ENCODE data around the gene ALG13. TPM values are rescaled to one million over a fixed set of nuclear protein-coding genes. Genes with fewer than 3 reads are reported as not detected.

ALG13 gene
- total RNA-seq, 3 donors from 2014 or later, result 44.3 to 110 (median 69.5) TPM

GRCh38 chrX:111646515-111646914, 34.5 kb upstream of the ALG13 start:
- no peak for DNase-seq (ENCODE audit: low spot score in 2 of 2)

GRCh38 chrX:111648802-111649201, 32.2 kb upstream of the ALG13 start:
- Histone ChIP-seq H3K27me3 (peaks cover 0 to 25% of the 10 kb centered on the region in 2 donors), H3K4me1 (no peaks in the 10 kb centered on the region), H3K36me3 (no peaks in the 10 kb centered on the region), H3K4me3 (no peak overlapping the region), H3K27ac (no peak overlapping the region), H3K9me3 (peaks cover 0 to 11% of the 10 kb centered on the region in 2 donors)
- TF ChIP-seq POLR2AphosphoS5 (IDR thresholded peaks at IDR 0.05) (no peak), POLR2A (IDR thresholded peaks at IDR 0.05) (no peak)
- TF ChIP-seq, protein P1, sequence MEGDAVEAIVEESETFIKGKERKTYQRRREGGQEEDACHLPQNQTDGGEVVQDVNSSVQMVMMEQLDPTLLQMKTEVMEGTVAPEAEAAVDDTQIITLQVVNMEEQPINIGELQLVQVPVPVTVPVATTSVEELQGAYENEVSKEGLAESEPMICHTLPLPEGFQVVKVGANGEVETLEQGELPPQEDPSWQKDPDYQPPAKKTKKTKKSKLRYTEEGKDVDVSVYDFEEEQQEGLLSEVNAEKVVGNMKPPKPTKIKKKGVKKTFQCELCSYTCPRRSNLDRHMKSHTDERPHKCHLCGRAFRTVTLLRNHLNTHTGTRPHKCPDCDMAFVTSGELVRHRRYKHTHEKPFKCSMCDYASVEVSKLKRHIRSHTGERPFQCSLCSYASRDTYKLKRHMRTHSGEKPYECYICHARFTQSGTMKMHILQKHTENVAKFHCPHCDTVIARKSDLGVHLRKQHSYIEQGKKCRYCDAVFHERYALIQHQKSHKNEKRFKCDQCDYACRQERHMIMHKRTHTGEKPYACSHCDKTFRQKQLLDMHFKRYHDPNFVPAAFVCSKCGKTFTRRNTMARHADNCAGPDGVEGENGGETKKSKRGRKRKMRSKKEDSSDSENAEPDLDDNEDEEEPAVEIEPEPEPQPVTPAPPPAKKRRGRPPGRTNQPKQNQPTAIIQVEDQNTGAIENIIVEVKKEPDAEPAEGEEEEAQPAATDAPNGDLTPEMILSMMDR (IDR thresholded peaks at IDR 0.05), result no peak
- DNase-seq (ENCODE audit: low spot score in 2 of 2), result no peak
- intact Hi-C loops (cut with DNase I; ENCODE audit: low total_unique reads), result no loop called here

More at GRCh38 chrX:111646515-111646914, 34.5 kb upstream of the ALG13 start:
- Histone ChIP-seq H3K4me1 (no peaks in the 10 kb centered on the region), H3K36me3 (no peaks in the 10 kb centered on the region), H3K27me3 (peaks cover 0 to 26% of the 10 kb centered on the region in 2 donors), H3K4me3 (no peak overlapping the region), H3K9me3 (peaks cover 0 to 11% of the 10 kb centered on the region in 2 donors), H3K27ac (no peak overlapping the region)
- TF ChIP-seq POLR2A (IDR thresholded peaks at IDR 0.05), result no peak
- no peak for TF ChIP-seq POLR2AphosphoS5 (IDR thresholded peaks at IDR 0.05)
- TF ChIP-seq, protein P1 (IDR thresholded peaks at IDR 0.05), result no peak
- intact Hi-C loops (cut with DNase I; ENCODE audit: low total_unique reads), result no loop called here

- Histone ChIP-seq H3K36me3 (no peaks in the 10 kb centered on the region), H3K4me3 (no peak overlapping the region), H3K27me3 (peaks cover 0 to 25% of the 10 kb centered on the region in 2 donors), H3K4me1 (no peaks in the 10 kb centered on the region), H3K9me3 (peaks cover 0 to 11% of the 10 kb centered on the region in 2 donors), H3K27ac (no peak overlapping the region)
- DNase-seq (ENCODE audit: low spot score in 2 of 2), result no peak
- intact Hi-C loops (cut with DNase I; ENCODE audit: low total_unique reads), result no loop called here
- TF ChIP-seq, protein P1 (IDR thresholded peaks at IDR 0.05), result no peak
- TF ChIP-seq POLR2AphosphoS5 (IDR thresholded peaks at IDR 0.05), result no peak
- no peak for TF ChIP-seq POLR2A (IDR thresholded peaks at IDR 0.05)
Observed at GRCh38 chrX:111649638-111650037, 31.3 kb upstream of the ALG13 start.

- no peaks in the 10 kb centered on the region for H3K4me1 ChIP-seq
- TF ChIP-seq, protein P1 (IDR thresholded peaks at IDR 0.05), result no peak
- no peak for TF ChIP-seq POLR2AphosphoS5 (IDR thresholded peaks at IDR 0.05)
- no peak for TF ChIP-seq POLR2A (IDR thresholded peaks at IDR 0.05)
- intact Hi-C loops (cut with DNase I; ENCODE audit: low total_unique reads), result no loop called here
- peaks cover 0 to 25% of the 10 kb centered on the region in 2 donors for H3K27me3 ChIP-seq
- no peaks in the 10 kb centered on the region for H3K36me3 ChIP-seq
- H3K9me3 ChIP-seq, result peaks cover 0 to 11% of the 10 kb centered on the region in 2 donors
- no peak for DNase-seq (ENCODE audit: low spot score in 2 of 2)
- H3K27ac ChIP-seq, result no peak overlapping the region
- H3K4me3 ChIP-seq, result no peak overlapping the region
Observed at GRCh38 chrX:111650845-111651244, 30.1 kb upstream of the ALG13 start.

- H3K4me3 ChIP-seq, result no peak overlapping the region
- peaks cover 0 to 6% of the 10 kb centered on the region in 2 donors for H3K9me3 ChIP-seq
- no peaks in the 10 kb centered on the region for H3K36me3 ChIP-seq
- H3K4me1 ChIP-seq, result no peaks in the 10 kb centered on the region
- TF ChIP-seq POLR2A (IDR thresholded peaks at IDR 0.05), result no peak
- no peak for TF ChIP-seq POLR2AphosphoS5 (IDR thresholded peaks at IDR 0.05)
- TF ChIP-seq, protein P1 (IDR thresholded peaks at IDR 0.05), result no peak
- DNase-seq (ENCODE audit: low spot score in 2 of 2), result no peak
- peaks cover 0 to 28% of the 10 kb centered on the region in 2 donors for H3K27me3 ChIP-seq
- no peak overlapping the region for H3K27ac ChIP-seq
- intact Hi-C loops (cut with DNase I; ENCODE audit: low total_unique reads), result no loop called here
Observed at GRCh38 chrX:111652719-111653118, 28.3 kb upstream of the ALG13 start.
